ENCODE measurements around the gene ARHGAP24. TPM values are rescaled to one million over a fixed set of nuclear protein-coding genes. Genes with fewer than 3 reads are reported as not detected.

Gene ARHGAP24
- polyA plus RNA-seq, 3 donors, result 12.5 to 32.0 (median 18.8) TPM

DNA sequence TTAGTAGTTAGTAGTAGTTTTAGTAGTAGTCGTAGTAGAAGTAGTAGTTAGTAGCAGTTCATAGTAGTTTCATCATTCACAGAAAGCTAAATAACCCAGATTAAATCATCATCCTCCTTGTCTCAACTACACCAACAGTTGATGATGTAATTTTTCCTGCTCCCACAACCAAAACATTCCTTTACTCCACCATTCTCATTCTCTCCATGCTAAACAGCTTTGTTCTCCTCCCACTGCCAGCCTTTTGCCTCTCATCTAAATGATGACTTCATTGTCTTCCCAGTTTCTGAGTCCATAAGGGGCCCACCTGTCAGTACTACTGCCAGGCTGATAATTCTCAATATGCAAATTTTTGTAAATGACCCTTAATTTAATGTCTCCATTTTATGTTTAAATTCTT is 68.9 kb downstream of the ARHGAP24 start:
- Histone ChIP-seq H3K27ac (ENCODE audit: low read depth in 1 of 2, low read length in 2 of 2) (no peak overlapping the region), H3K27me3 (ENCODE audit: control insufficient read depth in 2 of 2, insufficient read depth in 2 of 2, low read length in 2 of 2) (no peaks in the 10 kb centered on the region), H3K79me2 (ENCODE audit: insufficient read depth, low read length) (no peaks in the 10 kb centered on the region), H3K9me3 (replicated peaks in 1 of 2; ENCODE audit: control insufficient read depth in 1 of 2, insufficient read depth in 1 of 2, low read length in 2 of 2) (no peaks in the 10 kb centered on the region), H3K4me1 (ENCODE audit: control insufficient read depth in 1 of 2, insufficient read depth in 2 of 2, low read length in 2 of 2) (no peaks in the 10 kb centered on the region), H2AFZ (ENCODE audit: insufficient read depth, low read depth, low read length, poor library complexity, severe bottlenecking) (no peak overlapping the region), H4K20me1 (ENCODE audit: insufficient read depth, low read length) (peaks cover 69% of the 10 kb centered on the region), H3K36me3 (replicated peaks in 1 of 2; ENCODE audit: control insufficient read depth in 1 of 2, insufficient read depth in 2 of 2, low read length in 2 of 2) (no peaks in the 10 kb centered on the region), H3K4me2 (replicated peaks; ENCODE audit: extremely low read depth, low read length, poor library complexity, severe bottlenecking) (no peak overlapping the region), H3K9ac (ENCODE audit: insufficient read depth, low read length, poor library complexity, severe bottlenecking) (no peak overlapping the region), H3K4me3 (replicated peaks in 1 of 3; ENCODE audit: low read depth in 2 of 3, low read length in 3 of 3) (no peak overlapping the region)
- H3K4me1 Mint-ChIP-seq, result peaks cover 3% of the 10 kb centered on the region
- WGBS (ENCODE audit: insufficient coverage), result no CpG with 5 or more reads among the region's 1 CpG
- TF ChIP-seq, protein P1, sequence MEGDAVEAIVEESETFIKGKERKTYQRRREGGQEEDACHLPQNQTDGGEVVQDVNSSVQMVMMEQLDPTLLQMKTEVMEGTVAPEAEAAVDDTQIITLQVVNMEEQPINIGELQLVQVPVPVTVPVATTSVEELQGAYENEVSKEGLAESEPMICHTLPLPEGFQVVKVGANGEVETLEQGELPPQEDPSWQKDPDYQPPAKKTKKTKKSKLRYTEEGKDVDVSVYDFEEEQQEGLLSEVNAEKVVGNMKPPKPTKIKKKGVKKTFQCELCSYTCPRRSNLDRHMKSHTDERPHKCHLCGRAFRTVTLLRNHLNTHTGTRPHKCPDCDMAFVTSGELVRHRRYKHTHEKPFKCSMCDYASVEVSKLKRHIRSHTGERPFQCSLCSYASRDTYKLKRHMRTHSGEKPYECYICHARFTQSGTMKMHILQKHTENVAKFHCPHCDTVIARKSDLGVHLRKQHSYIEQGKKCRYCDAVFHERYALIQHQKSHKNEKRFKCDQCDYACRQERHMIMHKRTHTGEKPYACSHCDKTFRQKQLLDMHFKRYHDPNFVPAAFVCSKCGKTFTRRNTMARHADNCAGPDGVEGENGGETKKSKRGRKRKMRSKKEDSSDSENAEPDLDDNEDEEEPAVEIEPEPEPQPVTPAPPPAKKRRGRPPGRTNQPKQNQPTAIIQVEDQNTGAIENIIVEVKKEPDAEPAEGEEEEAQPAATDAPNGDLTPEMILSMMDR (IDR thresholded peaks at IDR 0.05), result no peak
- no peak overlapping the region for H3K27ac Mint-ChIP-seq
- DNase-seq, result no peak
- intact Hi-C loops (cut with micrococcal nuclease), result no loop called here
- no peaks in the 10 kb centered on the region for H3K9me3 Mint-ChIP-seq
- no peak overlapping the region for H3K4me3 Mint-ChIP-seq
- H3K36me3 Mint-ChIP-seq, result peaks cover 0 to 3% of the 10 kb centered on the region in 2 donors
- H3K27me3 Mint-ChIP-seq (ENCODE audit: low read depth in 3 of 3), result peaks cover 0 to 2% (median 0%) of the 10 kb centered on the region in 3 donors

DNA sequence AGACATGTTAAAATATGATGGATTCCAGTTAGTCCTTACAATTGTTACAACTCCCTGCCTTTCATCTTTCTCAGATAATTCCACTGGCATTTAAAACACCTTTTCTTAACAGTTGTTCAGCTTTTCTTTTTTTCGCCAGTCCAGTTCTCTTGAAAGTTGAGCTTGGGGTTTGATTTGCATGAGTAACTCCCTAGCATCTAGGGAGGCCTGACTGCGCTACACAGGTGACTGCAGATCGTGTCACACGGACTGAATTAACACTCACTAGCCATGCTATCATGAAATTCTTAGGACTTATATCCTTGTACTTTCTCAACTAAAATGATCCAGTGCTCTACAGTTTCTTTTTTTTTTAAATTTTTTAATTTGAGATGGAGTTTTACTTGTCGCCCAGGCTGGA is 69.8 kb downstream of the ARHGAP24 start:
- H3K79me2 ChIP-seq (ENCODE audit: insufficient read depth, low read length), result no peaks in the 10 kb centered on the region
- WGBS (ENCODE audit: insufficient coverage), result no CpG with 5 or more reads among the region's 5 CpGs
- H3K9me3 ChIP-seq (replicated peaks in 1 of 2; ENCODE audit: control insufficient read depth in 1 of 2, insufficient read depth in 1 of 2, low read length in 2 of 2), result no peaks in the 10 kb centered on the region
- Mint-ChIP-seq H3K9me3 (peaks cover 0 to 3% (median 0%) of the 10 kb centered on the region in 7 donors), H3K27ac (no peak overlapping the region), H3K4me3 (no peak overlapping the region), H3K4me1 (peaks cover 3% of the 10 kb centered on the region), H3K27me3 (ENCODE audit: low read depth in 3 of 3) (peaks cover 0 to 2% (median 0%) of the 10 kb centered on the region in 3 donors), H3K36me3 (peaks cover 2 to 4% of the 10 kb centered on the region in 2 donors)
- H3K4me2 ChIP-seq (replicated peaks; ENCODE audit: extremely low read depth, low read length, poor library complexity, severe bottlenecking), result no peak overlapping the region
- no peak overlapping the region for H2AFZ ChIP-seq (ENCODE audit: insufficient read depth, low read depth, low read length, poor library complexity, severe bottlenecking)
- no peak overlapping the region for H3K4me3 ChIP-seq (replicated peaks in 1 of 3; ENCODE audit: low read depth in 2 of 3, low read length in 3 of 3)
- peaks cover 70% of the 10 kb centered on the region for H4K20me1 ChIP-seq (ENCODE audit: insufficient read depth, low read length)
- no peak overlapping the region for H3K27ac ChIP-seq (ENCODE audit: low read depth in 1 of 2, low read length in 2 of 2)
- TF ChIP-seq, protein P1 (IDR thresholded peaks at IDR 0.05), result no peak
- no peaks in the 10 kb centered on the region for H3K36me3 ChIP-seq (replicated peaks in 1 of 2; ENCODE audit: control insufficient read depth in 1 of 2, insufficient read depth in 2 of 2, low read length in 2 of 2)
- intact Hi-C loops (cut with micrococcal nuclease), result no loop called here
- H3K27me3 ChIP-seq (ENCODE audit: control insufficient read depth in 2 of 2, insufficient read depth in 2 of 2, low read length in 2 of 2), result no peaks in the 10 kb centered on the region
- H3K9ac ChIP-seq (ENCODE audit: insufficient read depth, low read length, poor library complexity, severe bottlenecking), result no peak overlapping the region
- no peaks in the 10 kb centered on the region for H3K4me1 ChIP-seq (ENCODE audit: control insufficient read depth in 1 of 2, insufficient read depth in 2 of 2, low read length in 2 of 2)
- no peak for DNase-seq

Measured in CD14-positive monocyte (primary cell).